ENCODE data around the gene NUB1.

Gene NUB1

DNA sequence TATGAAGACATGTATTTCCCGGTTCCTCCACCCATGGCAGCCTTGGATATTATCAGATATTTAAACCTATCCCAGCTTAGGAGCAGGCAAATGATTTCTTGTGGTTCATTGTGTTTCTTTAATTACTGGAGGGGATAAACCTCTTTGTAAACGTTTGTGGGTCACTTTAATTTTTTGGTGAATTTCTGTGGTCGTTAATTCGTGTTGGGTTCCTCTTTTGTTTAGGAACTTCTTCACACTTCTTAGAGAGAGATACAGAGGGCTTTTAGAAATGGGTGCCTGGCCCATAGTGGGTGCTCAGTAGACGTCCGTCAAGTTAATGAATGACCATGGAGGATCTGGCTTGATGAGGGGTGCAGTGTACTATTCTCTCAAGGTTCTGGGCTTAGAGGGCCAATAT lies 27.2 kb upstream of the NUB1 start:
- DNase-seq (ENCODE audit: low read depth), result no peak

DNA sequence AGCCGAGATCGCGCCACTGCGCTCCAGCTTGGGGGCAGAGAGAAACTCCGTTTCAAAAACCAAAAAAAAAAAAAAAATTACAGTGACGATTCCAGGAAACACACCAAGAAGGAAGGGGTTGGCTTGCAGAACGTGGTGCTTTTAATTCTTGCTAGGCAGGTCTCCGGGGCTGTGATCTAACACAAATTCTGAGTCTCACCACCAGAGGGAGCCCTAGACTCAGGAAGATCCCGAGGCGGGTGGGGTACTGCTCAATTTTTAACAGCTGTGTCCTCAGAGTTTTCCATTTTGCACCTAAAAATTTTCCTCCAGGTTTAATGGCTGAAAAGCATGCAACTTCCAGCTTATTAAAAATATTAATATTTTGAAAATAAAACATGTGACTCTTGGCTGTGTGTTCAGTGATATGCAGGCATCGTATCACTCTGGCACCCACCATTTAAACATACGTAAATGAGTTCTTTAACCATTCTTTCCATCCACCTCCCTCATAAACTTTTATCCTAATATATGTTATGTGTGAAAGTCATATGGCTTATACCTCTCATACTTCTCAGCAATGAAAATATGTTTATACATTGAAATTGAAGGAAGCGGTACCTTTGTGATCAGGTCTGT lies 26.5 kb upstream of the NUB1 start:
- peak; percentile 54 for DNase-seq (ENCODE audit: low read depth)

DNA sequence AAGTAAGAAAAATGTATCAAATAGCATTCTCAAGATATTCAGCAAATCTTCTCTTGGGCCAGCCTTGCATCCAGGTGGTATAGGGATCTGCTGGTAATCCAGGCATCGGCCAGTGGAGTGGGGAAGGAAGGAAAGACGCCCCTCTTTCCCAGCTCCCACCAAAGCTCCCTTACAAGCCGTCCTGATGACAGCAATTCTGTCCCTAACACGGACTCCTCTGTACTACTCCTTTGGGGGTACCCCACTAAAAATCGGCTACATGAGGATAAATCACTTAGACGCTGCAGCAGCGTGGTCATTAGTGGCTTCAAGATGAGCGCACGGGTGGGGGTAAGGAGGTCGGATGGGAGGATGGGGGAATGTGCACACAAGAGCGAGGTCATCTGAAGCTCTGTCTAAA lies 24.7 kb upstream of the NUB1 start:
- DNase-seq (ENCODE audit: low read depth), result no peak

DNA sequence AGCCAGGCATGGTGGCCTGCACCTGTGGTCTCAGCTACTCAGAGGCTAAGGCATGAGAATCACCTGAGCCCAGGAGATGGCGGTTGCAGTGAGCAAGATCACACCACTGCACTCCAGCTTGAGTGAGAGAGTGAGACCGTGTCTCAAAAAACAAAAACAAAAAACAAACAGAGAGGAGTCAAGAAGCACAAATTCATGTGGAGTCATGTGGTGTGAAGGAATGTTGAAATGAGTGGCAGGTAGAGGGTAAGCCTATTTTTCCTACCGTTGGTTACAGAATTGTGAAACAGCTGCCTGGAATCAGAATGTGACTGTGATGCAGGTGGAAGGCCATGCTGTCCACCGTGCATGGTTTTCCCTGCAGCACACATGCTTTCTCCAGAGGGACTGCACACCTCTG lies 23.7 kb upstream of the NUB1 start:
- DNase-seq (ENCODE audit: low read depth), result no peak

DNA sequence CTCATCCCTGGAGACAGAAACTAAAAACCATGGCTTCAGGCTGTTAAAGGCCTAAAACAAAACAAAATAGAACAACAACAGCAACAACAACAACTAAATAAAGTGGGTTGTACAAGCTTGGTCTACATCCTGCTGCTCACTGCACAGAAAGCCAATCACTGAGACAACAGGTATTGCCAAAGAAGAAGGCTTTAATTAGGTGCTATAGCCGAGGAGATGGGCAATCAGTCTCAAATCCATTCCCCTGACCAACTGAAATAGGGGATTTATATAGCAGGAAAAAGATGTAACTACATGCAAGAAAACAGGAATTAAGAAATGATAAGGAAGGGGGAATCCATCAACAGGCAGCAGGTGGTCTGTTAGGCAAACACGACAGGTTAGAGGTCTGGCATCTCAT lies 22.4 kb upstream of the NUB1 start:
- DNase-seq (ENCODE audit: low read depth), result no peak

DNA sequence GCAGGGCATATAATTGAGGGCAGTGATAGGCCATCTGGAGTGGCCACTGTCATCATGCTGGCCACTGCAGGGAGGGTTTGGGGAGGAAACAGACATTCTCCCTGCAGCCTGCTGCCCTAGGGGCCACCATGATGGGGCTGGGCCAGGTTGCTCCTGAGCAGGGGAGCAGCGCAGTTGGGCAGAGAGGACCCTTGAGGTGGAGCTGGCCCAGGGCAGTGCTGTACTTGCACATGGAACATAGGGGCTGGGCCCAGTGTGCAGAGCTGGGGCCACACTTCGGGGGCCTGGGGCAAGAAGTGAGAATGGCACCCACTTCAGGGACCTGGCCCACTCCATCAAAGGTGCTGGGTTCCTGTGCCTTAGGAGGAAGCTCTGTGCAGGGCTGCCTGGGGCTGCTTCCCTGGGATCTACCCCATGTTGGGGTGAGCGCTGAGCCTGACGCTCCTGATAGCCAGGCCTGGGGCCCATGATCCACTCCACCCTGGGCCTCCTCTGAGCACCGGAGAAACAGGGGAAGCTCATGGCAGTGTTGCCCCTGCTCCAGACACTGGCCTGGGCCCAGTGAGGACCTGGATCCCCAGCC lies 21.3 kb upstream of the NUB1 start:
- no peak for DNase-seq (ENCODE audit: low read depth)

DNA sequence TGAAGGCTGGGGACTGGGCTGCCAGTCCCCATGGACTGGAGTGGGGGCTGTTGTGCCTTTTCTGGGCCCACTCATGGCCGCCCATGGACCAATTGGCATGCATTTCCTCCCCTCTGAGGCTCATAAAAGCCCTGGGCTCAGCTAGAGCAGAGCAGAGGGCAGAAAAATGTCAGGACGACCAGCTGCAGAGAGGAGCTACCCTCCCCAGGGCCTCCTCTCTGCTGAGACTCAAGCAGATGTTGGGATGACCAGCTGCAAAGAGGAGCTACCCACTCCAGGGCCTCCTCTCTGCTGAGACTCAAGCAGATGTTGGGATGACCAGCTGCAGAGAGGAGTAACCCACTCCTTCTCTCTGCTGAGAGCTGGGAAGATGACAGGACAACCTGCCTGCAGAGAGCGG lies 20.3 kb upstream of the NUB1 start:
- DNase-seq (ENCODE audit: low read depth), result no peak

DNA sequence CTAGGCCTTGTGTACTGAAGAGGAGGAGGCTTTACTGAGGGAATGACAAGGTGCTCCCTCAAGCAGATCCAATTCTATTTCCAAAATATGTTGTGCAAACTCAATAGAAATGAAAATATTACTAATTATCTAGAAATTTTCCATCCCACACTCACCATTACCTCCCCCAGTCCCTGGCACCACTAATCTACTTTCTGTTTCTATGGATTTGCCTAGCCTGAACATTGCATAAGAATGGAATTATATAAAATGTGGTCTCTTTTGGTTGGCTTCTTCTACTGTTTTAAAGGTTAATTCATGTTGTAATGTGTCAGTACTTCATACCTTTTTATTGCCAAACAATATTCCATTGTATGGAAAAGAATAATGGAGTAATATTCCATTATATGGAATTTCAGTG lies 18.7 kb upstream of the NUB1 start:
- no peak for DNase-seq (ENCODE audit: low read depth)

DNA sequence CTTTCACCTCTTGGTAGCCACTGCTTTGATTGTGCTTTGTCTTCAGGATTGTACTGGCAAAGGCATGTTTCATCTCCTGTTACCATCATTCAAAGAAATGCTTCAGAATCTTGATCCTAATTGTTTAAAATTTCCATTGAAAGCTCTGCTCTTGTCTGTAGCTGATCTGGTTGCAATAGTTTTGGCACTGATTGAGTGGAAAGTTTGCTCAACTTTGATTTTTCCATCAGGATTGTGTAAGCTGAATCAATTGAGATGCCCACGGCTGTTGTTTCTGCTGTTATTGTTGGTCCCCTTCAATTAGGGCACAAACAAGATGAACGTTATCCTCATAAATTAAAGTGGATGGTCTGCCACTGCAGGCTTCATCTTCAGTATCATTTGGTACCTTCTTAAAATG lies 14.6 kb upstream of the NUB1 start:
- no peak for DNase-seq (ENCODE audit: low read depth)

DNA sequence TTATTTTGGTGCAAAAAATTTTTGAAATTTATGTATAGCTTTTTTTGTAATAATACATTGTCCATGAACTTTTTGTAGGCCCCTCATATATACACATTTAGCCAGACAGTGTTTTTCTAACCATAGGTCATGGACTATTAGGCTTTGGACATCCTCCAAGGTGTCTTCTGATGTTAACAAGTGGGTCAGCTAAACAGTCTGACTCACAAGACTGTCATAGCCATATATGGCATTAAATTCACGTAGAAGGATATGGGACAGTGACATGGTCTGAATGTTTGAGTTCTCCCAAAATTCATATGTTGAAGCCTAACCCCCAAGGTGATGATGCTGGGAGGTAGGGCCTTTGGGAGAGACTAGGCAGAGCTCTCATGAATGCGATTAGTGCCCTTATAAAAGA lies 14.0 kb upstream of the NUB1 start:
- DNase-seq (ENCODE audit: low read depth), result no peak

DNA sequence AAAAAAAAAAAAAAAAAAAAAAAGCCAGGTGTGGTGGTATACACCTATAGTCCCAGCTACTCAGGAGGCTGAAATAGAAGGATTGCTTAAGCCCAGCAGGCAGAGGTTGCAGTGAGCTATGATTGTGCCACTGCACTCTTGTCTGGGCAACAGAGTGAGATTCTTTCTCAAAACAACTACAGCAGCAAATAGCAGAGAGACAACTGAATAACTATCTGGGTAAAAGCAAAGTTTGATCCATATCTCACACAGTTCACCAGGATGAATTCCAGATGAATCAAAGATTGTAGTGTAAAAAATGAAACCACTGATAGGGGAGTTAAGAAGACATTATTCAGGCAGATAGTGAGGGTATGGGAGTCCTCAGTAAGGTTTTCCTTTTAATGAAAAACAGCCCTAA lies 11.4 kb upstream of the NUB1 start:
- DNase-seq (ENCODE audit: low read depth), result no peak

DNA sequence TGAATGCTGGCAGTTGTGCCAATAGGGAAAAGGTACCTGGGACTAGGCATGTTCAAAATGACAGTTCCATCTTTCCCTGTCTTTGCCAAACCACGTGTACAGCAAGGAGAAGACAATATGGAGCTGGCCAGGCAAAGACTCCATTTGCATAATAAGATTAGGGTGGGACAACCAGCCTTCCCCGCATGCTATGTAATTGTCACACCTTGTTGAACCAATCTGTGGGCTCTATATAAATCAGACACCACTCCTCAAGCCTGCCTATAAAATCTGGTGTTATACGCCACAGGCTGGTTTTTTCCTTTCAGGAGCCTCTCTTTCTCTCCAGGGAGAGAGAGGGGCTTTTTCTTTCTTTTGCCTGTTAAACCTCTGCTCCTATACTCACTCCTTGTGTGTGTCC lies 11.0 kb upstream of the NUB1 start:
- no peak for DNase-seq (ENCODE audit: low read depth)

DNA sequence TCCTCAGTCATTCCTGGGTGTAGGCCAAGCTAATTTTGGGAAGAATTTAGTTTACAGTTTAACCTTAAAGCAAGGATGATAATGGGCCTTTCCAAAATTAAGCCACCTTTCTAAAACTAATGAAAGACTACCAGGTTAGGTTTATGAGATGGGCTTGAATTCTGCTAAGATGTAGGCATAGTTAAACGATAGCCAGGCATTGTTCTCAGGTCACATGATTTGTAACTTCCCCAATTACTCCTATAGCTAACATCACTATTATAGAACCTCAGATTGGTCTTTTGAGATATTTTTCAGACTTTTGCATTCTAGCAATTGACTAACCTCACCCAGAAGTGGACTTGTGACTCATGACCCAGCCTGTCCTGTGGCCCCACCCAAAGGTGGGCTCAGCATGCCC lies 7.0 kb upstream of the NUB1 start:
- no peak for DNase-seq (ENCODE audit: low read depth)

DNA sequence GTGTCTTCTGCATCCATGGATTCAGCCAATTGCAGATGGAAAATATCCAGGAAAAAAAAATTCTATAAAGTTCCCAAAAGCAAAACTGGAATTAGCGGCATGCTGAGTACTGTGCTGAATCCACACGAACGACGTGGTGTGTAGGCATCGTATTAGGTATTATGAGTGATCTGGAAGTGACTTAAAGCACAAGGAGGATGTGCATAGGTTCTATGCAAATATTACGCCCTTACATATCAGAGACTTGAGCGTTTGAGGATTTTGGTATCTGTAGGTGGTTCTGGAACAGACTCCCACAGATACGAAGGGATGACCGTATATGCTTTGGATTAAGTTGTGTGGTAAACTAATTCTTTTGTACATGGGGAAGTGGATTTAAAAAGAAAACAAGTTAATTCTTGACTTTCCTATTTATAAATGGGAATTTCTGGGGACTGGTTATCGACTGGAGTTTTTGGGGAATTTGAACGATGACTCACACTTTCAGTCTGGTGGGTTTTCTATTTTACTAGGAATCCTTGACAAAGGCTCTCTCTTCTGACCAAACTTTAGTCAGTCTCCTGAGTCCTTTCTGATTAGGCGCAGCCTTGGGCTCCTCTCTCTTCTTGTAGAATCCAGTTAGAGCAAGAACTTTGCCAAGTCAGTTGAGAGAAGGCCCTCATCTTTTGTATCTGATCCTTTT lies 5.4 kb upstream of the NUB1 start:
- no peak for DNase-seq (ENCODE audit: low read depth)

DNA sequence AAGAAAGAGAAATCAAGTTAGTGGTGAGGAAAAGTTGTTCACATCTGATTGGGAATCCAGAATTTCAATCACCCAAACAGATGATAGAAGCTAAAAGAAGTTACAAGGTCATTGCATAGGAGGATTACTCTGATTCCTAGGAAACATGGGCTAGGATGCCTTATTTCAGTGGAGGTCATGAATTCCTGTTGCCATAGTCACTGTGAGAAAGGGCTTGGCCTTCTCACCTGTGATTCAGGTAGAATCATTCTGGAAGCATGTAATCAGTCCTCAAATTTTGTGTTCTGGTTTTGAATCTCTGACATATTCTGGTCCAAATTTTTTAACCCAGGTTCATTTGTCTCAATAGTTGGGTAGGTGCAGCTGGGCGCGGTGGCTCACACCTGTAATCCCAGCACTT lies 4.3 kb upstream of the NUB1 start:
- DNase-seq (ENCODE audit: low read depth), result no peak

DNA sequence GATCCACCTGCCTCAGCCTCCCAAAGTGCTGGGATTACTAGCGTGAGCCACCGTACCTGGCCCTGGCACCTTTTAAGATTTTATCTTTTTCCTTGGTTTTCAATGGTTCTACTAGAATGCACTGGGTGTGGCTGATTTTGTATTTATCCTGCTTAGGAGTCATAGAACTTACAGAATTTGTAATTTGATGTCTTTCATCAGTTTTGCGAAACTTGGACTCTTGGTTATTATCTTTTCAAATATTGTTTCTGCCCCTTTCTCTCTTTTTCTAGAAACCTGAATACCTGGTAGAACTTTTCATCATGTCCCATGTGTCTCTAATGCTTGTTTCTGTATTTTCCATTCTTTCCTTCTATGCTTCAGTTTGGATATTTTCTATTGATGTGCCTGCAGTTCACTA lies 2.8 kb upstream of the NUB1 start:
- DNase-seq (ENCODE audit: low read depth), result no peak

DNA sequence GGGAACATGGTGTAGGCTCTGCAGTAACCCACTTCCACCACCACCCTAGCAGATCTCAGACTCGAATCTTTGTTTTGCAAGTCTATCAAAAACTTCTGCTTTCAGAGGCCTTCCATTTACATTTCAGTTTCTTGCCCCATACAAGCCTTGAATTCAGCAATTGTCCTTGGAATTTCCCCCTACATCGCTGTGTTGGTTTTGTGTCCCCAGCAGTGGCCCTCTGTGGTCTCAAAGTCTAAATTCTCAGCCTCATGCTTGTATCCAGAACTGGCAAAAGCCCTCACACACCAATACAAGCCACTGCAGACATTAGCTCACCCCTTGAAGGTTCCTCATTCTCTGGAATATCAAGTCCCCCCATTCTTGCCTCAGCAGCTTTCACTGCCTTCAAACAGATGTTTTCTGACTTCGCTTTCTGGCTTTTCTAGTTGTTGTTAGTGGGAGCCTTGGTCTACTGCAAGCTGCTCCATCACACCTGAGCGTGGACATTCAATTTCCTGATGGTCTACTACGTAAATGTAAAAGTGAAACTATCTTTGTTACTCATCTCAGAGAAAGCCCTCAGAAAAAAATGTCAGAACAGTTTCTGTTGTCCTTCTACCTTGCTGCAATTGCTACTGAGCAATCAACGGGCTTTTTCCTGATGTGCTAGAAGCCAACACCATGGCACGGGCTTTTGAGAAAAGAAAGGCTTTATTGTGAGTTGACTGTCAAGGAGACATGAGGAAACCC lies 1.8 kb upstream of the NUB1 start:
- no peak for DNase-seq (ENCODE audit: low read depth)

DNA sequence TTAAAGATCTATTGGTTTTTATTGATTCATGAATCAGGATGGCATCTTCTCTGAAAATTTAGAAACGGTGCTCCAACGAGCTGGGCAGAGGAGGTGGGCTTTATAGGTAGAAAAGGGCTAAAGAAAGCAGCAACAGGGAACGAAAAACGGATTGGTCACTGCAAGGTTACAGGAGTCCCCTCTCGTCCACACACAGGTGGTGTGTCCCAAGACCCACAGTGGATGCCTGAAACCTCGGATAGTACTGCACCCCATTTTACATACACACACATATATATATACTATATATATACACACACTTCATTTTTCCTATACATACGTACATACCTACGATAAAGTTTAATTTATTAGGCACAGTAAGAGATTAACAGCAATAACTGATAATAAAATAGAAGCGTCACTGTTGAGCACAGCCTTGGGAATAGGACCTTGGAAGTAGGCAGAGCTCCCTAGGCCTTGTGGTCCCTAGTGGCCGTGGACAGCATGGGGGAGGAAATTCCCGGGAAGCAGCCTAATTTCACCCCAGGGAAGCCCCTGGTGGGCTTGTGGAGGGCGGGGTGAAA lies 737 bp upstream of the NUB1 start:
- DNase-seq (ENCODE audit: low read depth), result no peak

DNA sequence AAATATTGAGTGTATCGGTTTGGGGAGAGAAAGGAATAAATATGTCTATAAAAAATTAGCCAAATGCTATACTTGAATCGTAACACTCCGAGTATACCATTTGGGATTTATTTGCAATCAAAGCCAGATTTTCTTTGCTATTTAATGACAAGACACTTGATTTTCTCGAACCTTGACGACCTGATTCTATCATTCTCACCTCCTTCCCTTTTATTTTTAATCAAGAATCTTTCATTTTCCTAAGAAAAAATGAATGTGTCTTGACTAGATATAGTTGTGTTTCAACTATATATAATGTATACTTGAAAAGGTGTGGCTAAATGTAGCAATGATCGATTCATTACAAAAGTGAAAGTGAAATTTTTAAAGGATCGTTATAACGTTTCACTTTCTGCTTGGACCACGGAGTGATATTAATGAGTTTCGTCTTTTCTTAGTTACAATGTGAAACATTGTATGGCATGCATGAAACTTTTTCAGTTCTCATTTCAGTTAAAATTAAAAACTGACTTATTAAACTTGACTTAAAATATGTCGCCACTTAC lies 562 bp downstream of the NUB1 start:
- no peak for DNase-seq (ENCODE audit: low read depth)

DNA sequence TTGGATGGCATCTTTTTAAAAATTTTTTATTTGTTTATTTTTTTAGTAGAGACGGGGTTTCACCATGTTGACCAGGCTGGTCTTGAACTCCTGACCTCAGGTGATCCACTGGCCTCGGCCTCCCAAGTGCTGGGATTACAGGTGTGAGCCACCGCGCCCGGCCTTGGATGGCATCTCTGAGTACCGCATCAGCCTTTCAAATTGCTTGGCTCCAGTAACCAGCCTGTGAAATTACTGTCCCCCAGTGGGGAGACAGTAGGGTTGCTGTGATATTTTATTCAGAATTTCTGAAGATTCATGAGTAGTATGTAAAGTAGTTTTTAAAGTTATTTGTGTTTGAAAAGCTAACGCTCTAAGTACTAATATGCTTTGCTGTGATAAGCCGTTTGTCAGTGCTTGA lies 1.2 kb downstream of the NUB1 start:
- DNase-seq (ENCODE audit: low read depth), result no peak

DNA sequence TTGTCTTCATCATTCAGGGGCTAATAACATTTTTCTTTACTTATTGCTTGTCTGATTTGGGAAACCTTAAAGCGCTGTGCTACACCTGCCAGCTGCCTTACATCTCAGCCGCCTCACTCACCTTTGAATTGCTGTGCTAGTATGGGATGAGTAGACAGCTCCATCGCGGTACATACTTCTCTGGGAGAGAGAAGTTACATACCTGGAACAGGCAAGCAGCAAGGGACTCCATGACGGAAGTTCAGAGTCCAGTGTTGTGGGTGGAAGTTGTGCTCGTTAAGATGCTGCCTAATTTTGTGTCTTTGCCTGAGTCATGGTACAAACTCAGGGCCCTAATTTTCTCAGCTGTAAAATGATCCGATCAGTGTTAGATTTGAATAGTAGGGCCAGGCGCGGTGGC lies 1.9 kb downstream of the NUB1 start:
- no peak for DNase-seq (ENCODE audit: low read depth)

DNA sequence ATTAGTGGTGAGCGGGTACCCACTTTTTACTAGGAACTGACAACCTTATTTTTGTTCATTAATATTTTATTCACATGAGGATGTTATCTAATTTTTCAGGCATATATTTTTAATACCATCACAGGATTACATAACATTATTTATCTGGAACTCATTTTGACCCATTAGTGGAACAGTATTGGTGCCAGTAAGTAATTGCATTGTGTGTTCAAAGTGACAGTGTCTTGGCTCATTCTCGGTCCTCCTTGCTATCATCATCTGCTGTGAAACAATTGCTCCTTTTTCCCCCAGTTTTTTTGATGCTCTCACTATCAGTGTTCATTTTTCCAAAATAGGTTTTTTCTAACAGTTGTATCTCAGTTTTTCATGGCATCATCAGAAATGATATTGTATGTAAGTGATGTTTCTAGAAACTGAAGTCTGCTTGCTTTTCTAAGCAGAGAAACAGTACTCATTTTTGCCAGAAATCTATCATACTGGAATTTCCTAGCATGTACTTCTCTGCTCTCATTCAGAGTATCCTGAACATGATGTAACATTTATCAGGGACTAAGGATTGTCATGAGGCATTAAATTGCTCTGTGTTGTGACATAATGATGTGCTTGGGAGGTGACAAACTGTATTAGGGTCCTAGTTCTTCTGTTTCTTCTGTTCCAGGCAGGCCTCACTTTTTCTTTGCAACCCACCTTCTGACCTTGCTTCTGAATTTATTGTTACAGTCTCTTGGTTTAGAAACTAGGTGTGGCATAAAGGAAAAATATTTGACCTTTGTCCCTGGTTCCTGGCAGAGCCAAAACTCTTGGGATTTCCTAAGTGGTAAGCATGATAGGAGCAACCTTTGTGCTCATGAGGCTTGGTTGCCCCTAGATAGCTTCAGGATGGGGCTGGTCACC lies 4.2 kb downstream of the NUB1 start:
- DNase-seq (ENCODE audit: low read depth), result no peak

Measured in activated T-cell treated with anti-CD3 and anti-CD28 coated beads for 48 hours (primary cell).